ENCODE data around the gene CTNNBL1.
A peak's percentile ranks its signal among the peaks of the same experiment; 100 is the strongest.
"Not testable (repeated sequence)": the region's sequence is repeated elsewhere in the genome, so short reads cannot be mapped to it uniquely, and the experiment has no call there.

The CTNNBL1 gene

DNA sequence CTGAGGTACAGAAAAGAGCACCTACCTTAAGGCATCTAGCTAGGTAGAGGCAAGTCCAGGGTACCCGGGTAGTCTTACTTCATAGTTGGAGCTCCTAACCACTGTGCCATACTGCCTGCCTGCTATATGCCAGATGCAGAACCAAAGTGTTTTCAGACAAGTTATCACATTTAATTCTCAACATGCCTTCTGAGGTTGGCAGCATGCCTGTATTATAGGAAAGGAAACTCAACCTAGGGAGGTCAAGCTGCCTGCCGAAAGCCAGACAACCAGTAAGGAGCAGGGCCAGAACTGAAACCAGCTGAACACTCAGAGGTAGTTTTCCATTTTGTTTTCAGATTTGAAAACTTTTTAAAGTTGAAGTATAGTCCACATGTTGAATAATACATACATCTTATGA, 5.4 kb downstream of the CTNNBL1 start:
- no peak for DNase-seq (ENCODE audit: low read depth)
- TF ChIP-seq, protein P1, sequence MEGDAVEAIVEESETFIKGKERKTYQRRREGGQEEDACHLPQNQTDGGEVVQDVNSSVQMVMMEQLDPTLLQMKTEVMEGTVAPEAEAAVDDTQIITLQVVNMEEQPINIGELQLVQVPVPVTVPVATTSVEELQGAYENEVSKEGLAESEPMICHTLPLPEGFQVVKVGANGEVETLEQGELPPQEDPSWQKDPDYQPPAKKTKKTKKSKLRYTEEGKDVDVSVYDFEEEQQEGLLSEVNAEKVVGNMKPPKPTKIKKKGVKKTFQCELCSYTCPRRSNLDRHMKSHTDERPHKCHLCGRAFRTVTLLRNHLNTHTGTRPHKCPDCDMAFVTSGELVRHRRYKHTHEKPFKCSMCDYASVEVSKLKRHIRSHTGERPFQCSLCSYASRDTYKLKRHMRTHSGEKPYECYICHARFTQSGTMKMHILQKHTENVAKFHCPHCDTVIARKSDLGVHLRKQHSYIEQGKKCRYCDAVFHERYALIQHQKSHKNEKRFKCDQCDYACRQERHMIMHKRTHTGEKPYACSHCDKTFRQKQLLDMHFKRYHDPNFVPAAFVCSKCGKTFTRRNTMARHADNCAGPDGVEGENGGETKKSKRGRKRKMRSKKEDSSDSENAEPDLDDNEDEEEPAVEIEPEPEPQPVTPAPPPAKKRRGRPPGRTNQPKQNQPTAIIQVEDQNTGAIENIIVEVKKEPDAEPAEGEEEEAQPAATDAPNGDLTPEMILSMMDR (conservative IDR thresholded peaks at IDR 0.05; ENCODE audit: control insufficient read depth, insufficient read depth, low read depth, low read length): no peak
- H3K4me3 ChIP-seq (ENCODE audit: control insufficient read depth, low read depth, low read length): no peak overlapping the region

DNA sequence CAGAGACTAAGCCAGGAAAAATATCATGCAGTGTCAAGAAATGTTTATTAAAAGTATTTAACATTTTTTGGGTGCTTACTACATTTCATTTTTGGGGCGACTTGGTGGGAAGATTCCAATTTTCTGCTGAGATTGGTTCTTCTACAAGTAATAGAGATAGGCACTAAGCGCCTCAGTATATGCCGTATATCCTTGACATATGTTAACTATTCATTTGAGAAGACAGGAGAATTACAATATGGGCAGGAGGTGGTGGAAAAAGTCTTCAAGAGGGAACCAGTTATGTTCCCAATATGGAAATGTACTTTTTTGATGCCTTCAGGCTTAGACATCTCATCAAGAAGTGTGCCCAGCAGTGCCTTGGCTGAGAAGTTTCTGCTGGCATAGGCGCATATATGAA, 6.5 kb downstream of the CTNNBL1 start:
- no peak overlapping the region for H3K4me3 ChIP-seq (ENCODE audit: control insufficient read depth, low read depth, low read length)
- TF ChIP-seq, protein P1 (conservative IDR thresholded peaks at IDR 0.05; ENCODE audit: control insufficient read depth, insufficient read depth, low read depth, low read length): no peak
- no peak for DNase-seq (ENCODE audit: low read depth)

DNA sequence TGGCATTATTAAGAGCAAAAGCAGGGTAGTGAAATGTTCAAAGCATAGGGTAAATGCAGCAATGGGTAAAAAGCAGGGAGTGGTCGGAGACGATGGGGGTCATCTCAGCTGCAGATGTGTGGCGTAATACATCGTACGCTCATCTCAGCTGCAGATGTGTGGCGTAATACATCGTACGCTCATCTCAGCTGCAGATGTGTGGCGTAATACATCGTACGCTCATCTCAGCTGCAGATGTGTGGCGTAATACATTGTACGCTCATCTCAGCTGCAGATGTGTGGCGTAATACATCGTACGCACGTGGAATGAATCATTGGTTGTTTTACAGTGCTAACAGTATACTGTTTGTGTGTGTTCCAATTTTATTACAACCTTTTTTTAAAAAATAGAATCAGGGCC, 7.8 kb downstream of the CTNNBL1 start:
- H3K4me3 ChIP-seq (ENCODE audit: control insufficient read depth, low read depth, low read length): not testable (repeated sequence)
- DNase-seq (ENCODE audit: low read depth): peak; percentile 94

DNA sequence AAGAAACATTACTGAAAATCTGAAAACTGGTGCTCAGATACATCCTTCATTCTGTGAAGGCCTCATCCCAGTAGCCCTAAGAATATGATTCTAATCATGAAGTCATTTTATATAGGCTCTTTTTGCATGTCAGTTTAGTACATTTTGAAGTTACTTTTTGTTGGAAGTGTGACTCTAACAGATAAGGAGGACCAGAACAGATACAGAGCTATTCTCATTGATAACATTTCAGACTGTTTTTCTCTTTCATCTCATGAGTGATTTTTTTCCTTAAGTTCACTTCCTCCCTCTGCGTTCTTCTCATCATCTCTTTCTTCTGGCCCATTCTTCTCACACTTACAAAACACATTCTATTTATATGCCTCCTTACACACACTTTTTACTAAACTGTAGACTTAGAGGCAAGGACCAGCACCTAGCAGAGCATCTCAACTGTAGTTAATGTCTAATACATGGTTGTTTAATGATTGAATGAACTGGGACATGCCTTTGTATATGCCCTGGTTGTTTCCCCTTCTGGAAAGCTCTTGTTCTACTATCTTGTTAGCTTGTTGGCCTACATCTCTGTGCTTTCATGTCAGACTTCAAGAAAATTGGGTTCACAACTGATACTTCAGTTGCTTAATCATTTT, 8.7 kb downstream of the CTNNBL1 start:
- TF ChIP-seq, protein P1 (conservative IDR thresholded peaks at IDR 0.05; ENCODE audit: control insufficient read depth, insufficient read depth, low read depth, low read length): no peak
- DNase-seq (ENCODE audit: low read depth): no peak

DNA sequence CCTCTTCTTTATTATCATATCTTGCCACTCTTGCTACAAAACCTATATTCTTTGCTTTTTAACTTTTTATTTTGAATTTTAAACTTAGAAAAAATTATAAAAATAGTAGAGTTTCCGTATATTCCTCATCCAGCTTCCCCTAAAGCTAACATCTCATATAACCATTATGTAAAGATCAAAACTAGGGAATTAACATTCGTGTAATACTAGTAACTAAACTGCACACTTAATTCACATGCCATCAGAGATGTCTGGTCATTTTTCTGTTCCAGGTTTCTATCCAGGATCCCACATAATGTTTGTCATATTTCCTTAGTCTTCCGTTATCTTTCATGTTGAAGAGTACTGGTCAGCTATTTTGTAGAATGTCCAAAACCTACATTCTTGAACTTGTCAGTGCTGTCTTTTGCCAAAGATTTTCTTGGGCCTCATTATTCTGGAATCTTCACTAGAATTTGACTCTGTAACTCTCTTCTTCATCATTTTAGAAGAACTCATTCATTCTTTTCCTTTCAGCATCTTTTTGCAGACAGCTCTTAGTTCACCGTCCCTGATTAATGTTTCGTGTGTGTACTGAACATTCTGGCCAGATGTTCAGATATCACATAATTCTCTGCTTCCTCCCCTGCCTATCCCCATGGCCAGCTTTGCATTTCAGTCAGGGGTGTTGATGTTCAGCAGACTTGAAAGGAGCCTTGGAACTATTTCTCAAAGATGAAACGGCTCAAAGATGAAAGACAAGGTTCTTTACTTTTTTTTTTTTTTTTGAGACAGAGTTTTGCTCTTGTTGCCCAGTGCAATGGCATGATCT, 9.4 kb downstream of the CTNNBL1 start:
- TF ChIP-seq, protein P1 (conservative IDR thresholded peaks at IDR 0.05; ENCODE audit: control insufficient read depth, insufficient read depth, low read depth, low read length): no peak
- H3K4me3 ChIP-seq (ENCODE audit: control insufficient read depth, low read depth, low read length): no peak overlapping the region

More for the DNA sequence above, 8.7 kb downstream of the CTNNBL1 start:
- H3K4me3 ChIP-seq (ENCODE audit: control insufficient read depth, low read depth, low read length): no peak overlapping the region

DNA sequence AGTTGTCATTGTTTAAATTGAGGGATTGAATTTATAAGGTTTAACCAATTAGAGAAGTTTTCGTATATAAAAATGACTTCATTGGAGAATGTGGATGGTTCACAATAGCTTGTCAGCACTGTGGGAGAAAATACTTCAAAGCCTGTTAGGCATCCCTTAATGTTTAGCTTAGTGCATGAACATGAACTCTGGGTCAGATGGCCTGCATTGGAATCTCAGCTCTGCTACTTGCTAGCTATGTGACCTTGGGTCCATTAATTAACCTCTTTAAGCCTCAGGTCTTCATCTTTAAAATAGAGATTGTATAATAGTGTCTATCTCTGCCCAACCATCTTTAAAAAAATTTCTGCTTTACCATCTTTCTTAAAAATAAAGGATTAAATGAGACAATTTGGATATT, 11.1 kb downstream of the CTNNBL1 start:
- DNase-seq (ENCODE audit: low read depth): no peak

More for the DNA sequence above, 9.4 kb downstream of the CTNNBL1 start:
- DNase-seq (ENCODE audit: low read depth): peak; percentile 44

DNA sequence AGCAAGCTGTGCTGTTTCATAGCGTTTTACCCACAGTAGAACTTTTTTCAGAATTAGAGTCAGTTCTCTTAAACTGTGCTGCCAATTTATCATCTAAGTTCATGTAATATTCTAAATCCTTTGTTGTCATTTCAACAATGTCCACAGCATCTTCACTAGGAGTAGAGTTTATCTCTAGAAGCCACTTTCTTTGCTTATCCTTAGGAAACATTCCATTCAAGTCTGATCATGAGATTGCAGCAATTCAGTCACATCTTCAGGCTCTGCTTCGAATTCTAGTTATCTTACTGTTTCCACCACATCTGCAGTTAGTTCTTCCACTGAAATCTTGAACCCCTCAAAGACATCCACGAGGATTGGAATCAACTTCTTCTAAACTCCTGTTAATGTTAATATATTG, 12.5 kb downstream of the CTNNBL1 start:
- no peak overlapping the region for H3K4me3 ChIP-seq (ENCODE audit: control insufficient read depth, low read depth, low read length)
- DNase-seq (ENCODE audit: low read depth): no peak
- TF ChIP-seq, protein P1 (conservative IDR thresholded peaks at IDR 0.05; ENCODE audit: control insufficient read depth, insufficient read depth, low read depth, low read length): no peak

More for the DNA sequence above, 11.1 kb downstream of the CTNNBL1 start:
- no peak overlapping the region for H3K4me3 ChIP-seq (ENCODE audit: control insufficient read depth, low read depth, low read length)
- TF ChIP-seq, protein P1 (conservative IDR thresholded peaks at IDR 0.05; ENCODE audit: control insufficient read depth, insufficient read depth, low read depth, low read length): no peak

All from fibroblast of mammary gland (primary cell).